IMR-90 (cell line): ENCODE measurements around the gene KRTAP4-16. TPM values are rescaled to one million over a fixed set of nuclear protein-coding genes. Genes with fewer than 3 reads are reported as not detected.

Experiments
- ATAC-seq: fragments of 200-7000 bp; cut with Tn5 transposase; 2 replicates; pipeline ENCODE4 v1.9.1; 2020; ENCODE audit warnings: low read depth, mild to moderate bottlenecking, moderate library complexity
- BruUV-seq: library from RNA; stranded (reverse); fragments of 400-500 nt; replicated peaks from 2 replicates; lab custom pipeline; 2021; lab: Mats Ljungman, UMichigan
- CTCF ChIA-PET: fragments of 300-600 bp; formaldehyde crosslinking; extraction: SDS; loops from one replicate; lab custom pipeline; 2021; ENCODE audit warnings: antibody characterized with exemption; lab: Yijun Ruan, JAX
- POLR2A ChIA-PET: fragments of 300-600 bp; sonication (Branson Sonifier 250); formaldehyde crosslinking; loops from one replicate; lab custom pipeline; 2022; ENCODE audit warnings: antibody characterized with exemption; ENCODE audit not compliant: unreplicated experiment; lab: Charles Lee
- DNase-seq: peaks from one replicate; pipeline ENCODE4 v3.0.0; 2013
- H2AFZ ChIP-seq: replicated peaks from 2 replicates; pipeline ENCODE3; 2013; ENCODE audit warnings: low read length, mild to moderate bottlenecking; ENCODE audit not compliant: poor library complexity
- H2AK5ac ChIP-seq: 2 replicates; pipeline ENCODE4 v1.6.1; 2013; ENCODE audit warnings: low read depth, low read length, inconsistent platforms
- H2AK9ac ChIP-seq: replicated peaks from 2 replicates; pipeline ENCODE3; 2013; ENCODE audit warnings: mild to moderate bottlenecking, low read depth, low read length, moderate library complexity; ENCODE audit not compliant: poor library complexity
- H2BK120ac ChIP-seq: 2 replicates; pipeline ENCODE4 v1.6.1; 2013; ENCODE audit warnings: low read depth, low read length, inconsistent platforms
- H2BK15ac ChIP-seq: 3 replicates; pipeline ENCODE4 v1.6.1; 2013; ENCODE audit warnings: low read depth, low read length, inconsistent platforms
- H2BK20ac ChIP-seq: 2 replicates; pipeline ENCODE4 v1.6.1; 2013; ENCODE audit warnings: low read depth, mild to moderate bottlenecking, inconsistent platforms, low read length, moderate library complexity
- H2BK5ac ChIP-seq: 2 replicates; pipeline ENCODE4 v1.6.1; 2013; ENCODE audit warnings: mild to moderate bottlenecking, low read depth, low read length, inconsistent platforms; ENCODE audit not compliant: poor library complexity, severe bottlenecking
- H3K14ac ChIP-seq: replicated peaks from 2 replicates; pipeline ENCODE4 v1.6.1; 2013; ENCODE audit warnings: low read depth, low read length, inconsistent platforms
- H3K18ac ChIP-seq: 2 replicates; pipeline ENCODE4 v1.6.1; 2013; ENCODE audit warnings: low read depth, low read length, control low read depth
- H3K23ac ChIP-seq: 2 replicates; pipeline ENCODE4 v1.6.1; 2013; ENCODE audit warnings: low read depth, low read length, inconsistent platforms
- H3K27ac ChIP-seq: 2 replicates; pipeline ENCODE4 v1.5.1; 2013; ENCODE audit warnings: mild to moderate bottlenecking, control low read depth, low read length; ENCODE audit not compliant: insufficient read depth
- H3K27me3 ChIP-seq: 2 replicates; pipeline ENCODE4 v1.6.1; 2013; ENCODE audit warnings: low read length; ENCODE audit not compliant: control insufficient read depth, insufficient read depth
- H3K36me3 ChIP-seq: 2 replicates; pipeline ENCODE4 v1.6.1; 2013; ENCODE audit warnings: low read length, mixed read lengths; ENCODE audit not compliant: control insufficient read depth, insufficient read depth
- H3K4ac ChIP-seq: 2 replicates; pipeline ENCODE4 v1.6.1; 2013; ENCODE audit warnings: low read depth, low read length, inconsistent platforms
- H3K4me1 ChIP-seq: 2 replicates; pipeline ENCODE4 v1.6.1; 2013; ENCODE audit warnings: low read length, mixed read lengths; ENCODE audit not compliant: control insufficient read depth, insufficient read depth
- H3K4me2 ChIP-seq: 2 replicates; pipeline ENCODE4 v1.6.1; 2013; ENCODE audit warnings: low read depth, mild to moderate bottlenecking, control low read depth, low read length, moderate library complexity
- H3K4me3 ChIP-seq: 2 replicates; pipeline ENCODE4 v1.5.1; 2013; ENCODE audit warnings: low read depth, mild to moderate bottlenecking, control low read depth, low read length, moderate library complexity; ENCODE audit not compliant: insufficient read depth
- H3K56ac ChIP-seq: 2 replicates; pipeline ENCODE4 v1.6.1; 2013; ENCODE audit warnings: low read length, inconsistent platforms; ENCODE audit not compliant: insufficient read depth; ENCODE audit errors: extremely low read depth
- H3K79me1 ChIP-seq, 2 experiments: 2 replicates each; pipeline ENCODE4 v1.6.1; 2013; ENCODE audit warnings: low read length in 2 of 2, inconsistent platforms in 1 of 2, low read depth in 1 of 2
- H3K9ac ChIP-seq: 2 replicates; pipeline ENCODE4 v1.6.1; 2013; ENCODE audit warnings: low read depth, low read length, control low read depth
- H3K9me1 ChIP-seq: 2 replicates; pipeline ENCODE4 v1.6.1; 2013; ENCODE audit warnings: low read length, inconsistent platforms; ENCODE audit not compliant: insufficient read depth
- H3K9me3 ChIP-seq: 2 replicates; pipeline ENCODE4 v1.6.1; 2013; ENCODE audit warnings: low read length; ENCODE audit not compliant: control insufficient read depth, insufficient read depth
- H4K20me1 ChIP-seq: 2 replicates; pipeline ENCODE4 v1.6.1; 2013; ENCODE audit warnings: low read length, inconsistent platforms; ENCODE audit not compliant: insufficient read depth
- H4K5ac ChIP-seq: 2 replicates; pipeline ENCODE4 v1.6.1; 2013; ENCODE audit warnings: mild to moderate bottlenecking, low read depth, low read length, control low read depth
- H4K8ac ChIP-seq, 2 experiments: 2 replicates each; pipeline ENCODE4 v1.6.1; 2013; ENCODE audit warnings: low read depth in 2 of 2, low read length in 2 of 2, control low read depth in 1 of 2, inconsistent platforms in 1 of 2
- H4K91ac ChIP-seq: 2 replicates; pipeline ENCODE4 v1.6.1; 2013; ENCODE audit warnings: low read depth, low read length, inconsistent platforms; ENCODE audit not compliant: insufficient read depth
- CEBPB ChIP-seq: IDR thresholded peaks from 2 replicates; pipeline ENCODE4 v1.6.1; 2012; ENCODE audit warnings: low read depth, low read length, improper control_type of control experiment
- FOS ChIP-seq: fragments of 150-350 bp; IDR thresholded peaks from 2 replicates; pipeline ENCODE4 v1.6.1; 2016; ENCODE audit warnings: low read depth, low read length
- MXI1 ChIP-seq: IDR thresholded peaks from 2 replicates; pipeline ENCODE4 v1.6.1; 2012; ENCODE audit warnings: low read depth, mild to moderate bottlenecking, low read length, moderate library complexity, borderline replicate concordance
- RCOR1 ChIP-seq: IDR thresholded peaks from 2 replicates; pipeline ENCODE4 v1.6.1; 2012; ENCODE audit warnings: mild to moderate bottlenecking, low read length, improper control_type of control experiment; ENCODE audit not compliant: insufficient replicate concordance
- RFX5 ChIP-seq: IDR thresholded peaks from 2 replicates; pipeline ENCODE4 v1.8.0; 2012; ENCODE audit warnings: low read depth, mild to moderate bottlenecking, low read length, moderate library complexity
- SMC3 ChIP-seq: fragments of 150-350 bp; IDR thresholded peaks from 2 replicates; pipeline ENCODE4 v1.6.1; 2016; ENCODE audit warnings: low read depth, mild to moderate bottlenecking, antibody characterized with exemption, low read length, moderate library complexity
- whole genome bisulfite sequencing, 2 experiments: methylation state at CpG; one replicate each; pipeline versions ENCODE4 v1.1.5 to v1.1.7; 2013; ENCODE audit warnings: missing lambda C conversion rate in 2 of 2; ENCODE audit not compliant: insufficient read length in 1 of 2; ENCODE audit errors: extremely low coverage in 2 of 2; 5-methylcytosine and 5-hydroxymethylcytosine counted together
- dilution Hi-C: fragments of 300-500 bp; cut with HindIII; formaldehyde crosslinking; loops from one replicate; pipeline ENCODE4 v1.14.3; 2018; ENCODE audit warnings: low sequenced_read_pairs; ENCODE audit not compliant: unreplicated experiment
- in situ Hi-C: fragments of 300-500 bp; cut with MboI; formaldehyde crosslinking; loops from 3 replicates; pipeline ENCODE4 v1.14.3; 2019; ENCODE audit warnings: low sequenced_read_pairs, inconsistent platforms, mixed read lengths
- intact Hi-C: fragments of 100-400 bp; cut with micrococcal nuclease; formaldehyde crosslinking; loops from 2 replicates; pipeline ENCODE4 v1.10.0; 2022
- polyA plus RNA-seq, 3 experiments: library from polyadenylated mRNA; depleted of rRNA; stranded (reverse); fragments of >200 nt; gene quantifications; 2 replicates each; pipeline ENCODE4 v1.2.3, GENCODE V29; 2012; ENCODE audit warnings: low replicate concordance in 1 of 3
- total RNA-seq: library from RNA; depleted of rRNA; stranded (reverse); fragments of >200 nt; gene quantifications from 2 replicates; pipeline ENCODE4 v1.2.3, GENCODE V29; 2012

KRTAP4-16 gene
- total and polyA plus RNA-seq, 2 of the 4 experiments (the other 2 are of a cell fraction), result not detected

DNA sequence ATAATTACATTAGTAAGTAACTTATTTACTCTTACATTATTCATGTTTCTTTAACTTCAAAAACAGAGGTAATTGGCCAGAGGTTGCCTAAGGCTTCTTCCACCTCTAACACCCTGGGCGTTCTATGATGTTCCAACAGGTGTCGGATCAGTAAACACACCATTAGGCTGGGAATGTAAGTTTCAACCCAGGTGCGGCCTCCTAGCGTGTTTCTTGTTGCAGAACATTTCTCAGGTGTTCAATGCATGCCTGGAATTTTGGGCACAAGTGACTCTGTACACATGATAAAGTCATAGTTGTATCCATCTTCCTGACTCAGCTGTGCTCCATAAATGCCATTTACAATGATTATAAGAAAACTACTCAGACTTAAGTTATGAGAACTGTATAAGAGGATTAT is 48.0 kb downstream of the KRTAP4-16 start:
- Histone ChIP-seq H3K14ac (no peak overlapping the region), H2AFZ (no peak overlapping the region), H4K20me1 (no peaks in the 10 kb centered on the region), H3K27ac (no peak overlapping the region), H3K56ac (no peak overlapping the region), H2BK20ac (peak overlapping the region; percentile 4; the same call in 1 of the 2 replicates), H3K9me1 (peaks cover 5% of the 10 kb centered on the region; the same call in 1 of the 2 replicates), H2AK5ac (peak overlapping the region; percentile 36; the same call in 1 of the 2 replicates), H2AK9ac (no peak overlapping the region), H3K4me2 (no peak overlapping the region), H3K27me3 (no peaks in the 10 kb centered on the region), H3K23ac (no peak overlapping the region), H3K9me3 (no peaks in the 10 kb centered on the region), H2BK15ac (no peak overlapping the region; the same call in 2 of the 3 replicates), H3K4ac (0 out of 2 replicates have a peak overlapping the region, but pooled peaks have one; percentile 15), H4K8ac (no peak overlapping the region; a peak in 1 of 4 replicates), H2BK5ac (no peak overlapping the region), H3K79me1 (no peaks in the 10 kb centered on the region), H3K4me3 (no peak overlapping the region), H4K91ac (0 out of 2 replicates have a peak overlapping the region, but pooled peaks have one; percentile 17), H4K5ac (no peak overlapping the region), H3K36me3 (no peaks in the 10 kb centered on the region), H2BK120ac (peak overlapping the region; percentile 9; the same call in 1 of the 2 replicates), H3K9ac (no peak overlapping the region), H3K18ac (peak overlapping the region; percentile 9; the same call in 1 of the 2 replicates), H3K4me1 (peaks cover 6% of the 10 kb centered on the region)
- dilution Hi-C loops (no loop called here), in situ Hi-C loops (no loop called here), intact Hi-C loops (no loop called here)
- WGBS, 2 experiments, result 90% methylated on average over 2 of the region's 4 CpGs; no CpG with 5 or more reads in 1 of the 2 experiments
- ChIA-PET CTCF (no interaction called here), POLR2A (no interaction called here)
- ATAC-seq (no peak), DNase-seq (no peak)
- TF ChIP-seq RFX5, result no peak
- TF ChIP-seq RCOR1, result no peak
- TF ChIP-seq CEBPB, result no peak
- no peak for TF ChIP-seq SMC3
- no peak for TF ChIP-seq FOS
- TF ChIP-seq MXI1, result no peak
- no TSS peak for BruUV-seq
